Measurements from ENCODE around the gene CPNE5.

- TF ChIP-seq CTBP1 (IDR thresholded peaks at IDR 0.05; ENCODE audit: borderline replicate concordance) (no peak), SP1 (IDR thresholded peaks at IDR 0.05) (no peak), FOXM1 (IDR thresholded peaks at IDR 0.05; ENCODE audit: borderline replicate concordance) (no peak), HDGF (IDR thresholded peaks at IDR 0.05; ENCODE audit: borderline replicate concordance) (no peak), LEF1 (IDR thresholded peaks at IDR 0.05; ENCODE audit: borderline replicate concordance) (no peak), ARNT (IDR thresholded peaks at IDR 0.05) (no peak), BHLHE40 (IDR thresholded peaks at IDR 0.05; ENCODE audit: borderline replicate concordance) (no peak), ZNF384 (IDR thresholded peaks at IDR 0.05) (no peak), SUZ12 (IDR thresholded peaks at IDR 0.05) (no peak), PKNOX1 (IDR thresholded peaks at IDR 0.05) (no peak), FOXK2 (IDR thresholded peaks at IDR 0.05) (no peak), NFRKB (IDR thresholded peaks at IDR 0.05) (no peak)
These were observed 144.6 kb downstream of the CPNE5 start for GRCh38 chr6:36694616-36695015.
